H9 (cell line): ENCODE data around the gene CD81. TPM values are rescaled to one million over a fixed set of nuclear protein-coding genes. Genes with fewer than 3 reads are reported as not detected.
"Not testable (repeated sequence)": the region's sequence is repeated elsewhere in the genome, so short reads cannot be mapped to it uniquely, and the experiment has no call there.

Experiments
- DNase-seq: peaks from one replicate; pipeline ENCODE4 v3.0.0-alpha.2; 2017
- H2AFZ ChIP-seq: one replicate; pipeline ENCODE4 v1.6.1; 2013; ENCODE audit warnings: mild to moderate bottlenecking, low read length, control low read depth, moderate library complexity
- H2AK5ac ChIP-seq: 2 replicates; pipeline ENCODE4 v1.6.1; 2013; ENCODE audit warnings: low read length, control low read depth, mixed read lengths; ENCODE audit not compliant: insufficient read length
- H2BK120ac ChIP-seq: one replicate; pipeline ENCODE4 v1.6.1; 2013; ENCODE audit warnings: low read depth, mild to moderate bottlenecking, low read length, control low read depth, inconsistent platforms; ENCODE audit not compliant: poor library complexity, severe bottlenecking
- H2BK12ac ChIP-seq: 2 replicates; pipeline ENCODE4 v1.6.1; 2013; ENCODE audit warnings: low read length, control low read depth, mixed read lengths, low read depth; ENCODE audit not compliant: insufficient read length
- H2BK15ac ChIP-seq: 2 replicates; pipeline ENCODE4 v1.6.1; 2013; ENCODE audit warnings: low read depth, low read length, control low read depth
- H2BK20ac ChIP-seq: one replicate; pipeline ENCODE4 v1.6.1; 2013; ENCODE audit warnings: low read depth, mild to moderate bottlenecking, low read length, control low read depth, inconsistent platforms; ENCODE audit not compliant: poor library complexity, severe bottlenecking
- H2BK5ac ChIP-seq: 2 replicates; pipeline ENCODE4 v1.6.1; 2013; ENCODE audit warnings: low read length, control low read depth, mixed read lengths; ENCODE audit not compliant: insufficient read length
- H3K14ac ChIP-seq: 2 replicates; pipeline ENCODE4 v1.6.1; 2013; ENCODE audit warnings: low read length, control low read depth; ENCODE audit not compliant: insufficient read depth
- H3K18ac ChIP-seq: 2 replicates; pipeline ENCODE4 v1.6.1; 2013; ENCODE audit warnings: low read depth, mild to moderate bottlenecking, mixed read lengths, low read length, control low read depth; ENCODE audit not compliant: insufficient read length
- H3K23ac ChIP-seq: 2 replicates; pipeline ENCODE4 v1.6.1; 2013; ENCODE audit warnings: low read length, control low read depth, mixed read lengths, low read depth; ENCODE audit not compliant: insufficient read length
- H3K23me2 ChIP-seq: 2 replicates; pipeline ENCODE4 v1.6.1; 2013; ENCODE audit warnings: low read depth, mild to moderate bottlenecking, mixed read lengths, low read length, control low read depth; ENCODE audit not compliant: insufficient read length, poor library complexity, severe bottlenecking
- H3K27ac ChIP-seq: 2 replicates; pipeline ENCODE4 v1.5.1; 2013; ENCODE audit warnings: low read length, control low read depth, mixed read lengths, low read depth; ENCODE audit not compliant: insufficient read length
- H3K27me3 ChIP-seq: 2 replicates; pipeline ENCODE4 v1.6.1; 2013; ENCODE audit warnings: low read length, control low read depth, inconsistent platforms; ENCODE audit not compliant: insufficient read depth
- H3K4ac ChIP-seq: 2 replicates; pipeline ENCODE4 v1.6.1; 2013; ENCODE audit warnings: low read depth, mild to moderate bottlenecking, control low read depth, inconsistent platforms, low read length, moderate library complexity
- H3K4me1 ChIP-seq: 2 replicates; pipeline ENCODE4 v1.6.1; 2013; ENCODE audit warnings: low read length, control low read depth, inconsistent platforms; ENCODE audit not compliant: insufficient read depth
- H3K4me2 ChIP-seq: 2 replicates; pipeline ENCODE4 v1.6.1; 2013; ENCODE audit warnings: low read length, control low read depth, mixed read lengths; ENCODE audit not compliant: insufficient read length, insufficient read depth
- H3K56ac ChIP-seq: 2 replicates; pipeline ENCODE4 v1.6.1; 2013; ENCODE audit warnings: low read depth, mild to moderate bottlenecking, mixed read lengths, low read length, control low read depth; ENCODE audit not compliant: insufficient read length
- H3K79me1 ChIP-seq: 2 replicates; pipeline ENCODE4 v1.6.1; 2013; ENCODE audit warnings: low read depth, mild to moderate bottlenecking, moderate library complexity, low read length, control low read depth, inconsistent platforms; ENCODE audit not compliant: insufficient read depth, poor library complexity, severe bottlenecking
- H3K79me2 ChIP-seq: 2 replicates; pipeline ENCODE4 v1.6.1; 2013; ENCODE audit warnings: low read length, control low read depth, inconsistent platforms; ENCODE audit not compliant: insufficient read depth
- H3K9ac ChIP-seq: 2 replicates; pipeline ENCODE4 v1.6.1; 2013; ENCODE audit warnings: low read length, control low read depth, mixed read lengths; ENCODE audit not compliant: insufficient read length; ENCODE audit errors: extremely low read depth
- H3K9me3 ChIP-seq: one replicate; pipeline ENCODE4 v1.6.1; 2013; ENCODE audit warnings: low read depth, low read length, inconsistent platforms; ENCODE audit not compliant: control insufficient read depth
- H3T11ph ChIP-seq: one replicate; pipeline ENCODE4 v1.6.1; 2013; ENCODE audit warnings: mild to moderate bottlenecking, low read length, control low read depth, inconsistent platforms
- H4K20me1 ChIP-seq: one replicate; pipeline ENCODE4 v1.6.1; 2013; ENCODE audit not compliant: control insufficient read depth, insufficient read length, insufficient read depth
- H4K5ac ChIP-seq: 2 replicates; pipeline ENCODE4 v1.6.1; 2013; ENCODE audit warnings: low read depth, mild to moderate bottlenecking, mixed read lengths, low read length, control low read depth; ENCODE audit not compliant: insufficient read length
- H4K8ac ChIP-seq: replicated peaks from 2 replicates; pipeline ENCODE4 v1.6.1; 2013; ENCODE audit warnings: low read length, control low read depth, mixed read lengths, low read depth; ENCODE audit not compliant: insufficient read length
- H4K91ac ChIP-seq: 2 replicates; pipeline ENCODE4 v1.6.1; 2013; ENCODE audit warnings: low read depth, mild to moderate bottlenecking, moderate library complexity, mixed read lengths, low read length, control low read depth; ENCODE audit not compliant: insufficient read length
- H3K27ac Mint-ChIP-seq, 3 experiments: 2 replicates in 2 of 3; 3 replicates in 1 of 3; pipeline ENCODE4 v1.8.0; 2020 to 2021; ENCODE audit warnings: mixed read lengths in 3 of 3, mild to moderate bottlenecking in 1 of 3, moderate library complexity in 1 of 3
- H3K27me3 Mint-ChIP-seq: 2 replicates; pipeline ENCODE4 v1.8.0; 2021; ENCODE audit warnings: low read depth, mild to moderate bottlenecking, moderate library complexity, mixed read lengths
- H3K36me3 Mint-ChIP-seq, 3 experiments: 2 replicates in 2 of 3; 3 replicates in 1 of 3; pipeline ENCODE4 v1.8.0; 2020 to 2021; ENCODE audit warnings: low read depth in 3 of 3, mixed read lengths in 3 of 3; ENCODE audit not compliant: insufficient read depth in 1 of 3
- H3K4me1 Mint-ChIP-seq, 2 experiments: 2 replicates each; pipeline ENCODE4 v1.8.0; 2020; ENCODE audit warnings: mixed read lengths in 2 of 2
- H3K4me3 Mint-ChIP-seq, 2 experiments: 2 replicates in 1 of 2; 3 replicates in 1 of 2; pipeline ENCODE4 v1.8.0; 2020 to 2021; ENCODE audit warnings: mild to moderate bottlenecking in 2 of 2, mixed read lengths in 2 of 2, moderate library complexity in 1 of 2
- H3K9me3 Mint-ChIP-seq, 2 experiments: 2 replicates in 1 of 2; 3 replicates in 1 of 2; pipeline ENCODE4 v1.8.0; 2020; ENCODE audit warnings: mild to moderate bottlenecking in 2 of 2, mixed read lengths in 2 of 2, moderate library complexity in 1 of 2
- CTCF ChIP-seq: fragments of 200-600 bp; sonication (generic); conservative IDR thresholded peaks from 3 replicates; pipeline ENCODE4 v1.8.0; 2021; ENCODE audit warnings: antibody characterized with exemption, mild to moderate bottlenecking
- WGBS: extraction: QIAGEN DNeasy Blood & Tissue Kit; methylation state at CpG from one replicate; pipeline ENCODE4 v1.1.7; 2013; ENCODE audit warnings: missing lambda C conversion rate, low lambda C conversion rate, mixed read lengths; ENCODE audit not compliant: insufficient read length; ENCODE audit errors: extremely low coverage; 5-methylcytosine and 5-hydroxymethylcytosine counted together
- total RNA-seq: library from RNA; stranded (reverse); gene quantifications from 2 replicates; pipeline ENCODE4 v1.2.1, GENCODE V29; 2021

The CD81 gene
- total RNA-seq, 1 experiment from 2014 or later, result 246 TPM

DNA sequence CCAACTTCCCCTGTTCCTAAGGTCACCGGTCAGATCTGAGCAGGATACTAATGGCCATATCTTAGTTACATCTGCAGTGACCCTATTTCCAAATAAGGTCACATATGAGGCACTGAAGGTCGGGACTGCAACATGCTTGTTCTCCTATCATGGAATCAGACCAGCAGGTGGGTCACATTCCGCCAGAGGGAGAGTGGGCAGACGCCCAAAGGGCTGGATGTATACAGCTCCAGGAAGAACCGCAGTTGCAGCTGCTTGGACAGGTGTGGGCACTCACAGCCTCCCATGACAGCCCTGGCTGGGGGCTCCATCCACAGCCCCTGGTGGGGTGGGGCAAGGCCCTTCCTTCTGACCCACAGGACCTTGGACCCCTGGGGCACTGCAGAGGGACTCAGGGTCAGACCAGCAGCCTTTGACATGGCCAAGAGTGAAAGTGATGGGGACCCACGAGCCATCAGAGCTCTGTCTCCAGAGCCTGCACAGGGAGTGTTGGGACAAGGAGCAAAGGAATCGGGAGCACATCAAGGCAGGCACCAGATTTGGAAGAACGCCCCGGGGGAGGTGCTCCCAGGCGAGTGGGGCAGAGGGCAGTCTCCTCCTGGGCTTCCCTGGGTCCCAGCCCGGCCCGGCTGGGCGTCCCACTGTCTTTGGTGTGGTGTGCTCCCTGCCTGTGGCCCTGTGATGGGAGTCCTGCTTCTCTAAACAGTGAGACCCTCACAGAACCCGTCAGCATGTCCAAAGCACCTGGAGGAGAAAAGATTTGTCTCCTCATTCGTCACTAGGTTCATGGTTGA lies 13.3 kb upstream of the CD81 start:
- no peak overlapping the region for H3K18ac ChIP-seq
- no peak overlapping the region for H4K8ac ChIP-seq
- no peak overlapping the region for H3T11ph ChIP-seq
- no peak for TF ChIP-seq CTCF
- no peak overlapping the region for H3K4ac ChIP-seq
- H3K56ac ChIP-seq, result no peak overlapping the region
- H3K79me1 ChIP-seq, result no peaks in the 10 kb centered on the region
- no peaks in the 10 kb centered on the region for H3K4me1 ChIP-seq
- no peaks in the 10 kb centered on the region; a peak in 1 of 5 replicates for H3K9me3 Mint-ChIP-seq
- H4K5ac ChIP-seq, result no peak overlapping the region
- H3K27ac ChIP-seq, result no peak overlapping the region
- H3K23ac ChIP-seq, result no peak overlapping the region
- no peaks in the 10 kb centered on the region for H3K79me2 ChIP-seq
- no peak overlapping the region for H2BK20ac ChIP-seq
- no CpG with 5 or more reads among the region's 15 CpGs for WGBS
- H3K4me2 ChIP-seq, result no peak overlapping the region
- H2BK12ac ChIP-seq, result no peak overlapping the region
- no peak for DNase-seq
- H2AK5ac ChIP-seq, result no peak overlapping the region
- H3K27me3 Mint-ChIP-seq, result peaks cover 12% of the 10 kb centered on the region
- H3K36me3 Mint-ChIP-seq, result peaks cover 0 to 2% (median 0%) of the 10 kb centered on the region in 3 experiments; a peak in 1 of 7 replicates
- H3K23me2 ChIP-seq, result no peaks in the 10 kb centered on the region
- no peaks in the 10 kb centered on the region for H3K9me3 ChIP-seq
- no peak overlapping the region for H2AFZ ChIP-seq
- H3K27ac Mint-ChIP-seq, result no peak overlapping the region
- H3K4me3 Mint-ChIP-seq, result no peak overlapping the region
- no peak overlapping the region for H3K14ac ChIP-seq
- no peaks in the 10 kb centered on the region for H4K20me1 ChIP-seq
- H2BK120ac ChIP-seq, result no peak overlapping the region
- H3K9ac ChIP-seq, result no peak overlapping the region
- no peaks in the 10 kb centered on the region for H3K27me3 ChIP-seq
- 0 out of 4 replicates have a peak, but pooled peaks cover 0 to 2% of the 10 kb centered on the region in 2 experiments for H3K4me1 Mint-ChIP-seq
- no peak overlapping the region for H4K91ac ChIP-seq
- H2BK15ac ChIP-seq, result no peak overlapping the region
- H2BK5ac ChIP-seq, result no peak overlapping the region

GRCh38 chr11:2364386-2364785 lies 12.7 kb upstream of the CD81 start:
- not testable (repeated sequence) for H2AFZ ChIP-seq, H2BK5ac ChIP-seq, H3K4me1 Mint-ChIP-seq, H2BK120ac ChIP-seq, H3K4me1 ChIP-seq, H3K27me3 ChIP-seq, H4K8ac ChIP-seq, H3K79me2 ChIP-seq, H3K9me3 Mint-ChIP-seq, H3K23me2 ChIP-seq, H3K56ac ChIP-seq, H3K27ac ChIP-seq, H2BK12ac ChIP-seq, H4K91ac ChIP-seq, H2BK15ac ChIP-seq, H3K9me3 ChIP-seq, H4K20me1 ChIP-seq, DNase-seq, H3K79me1 ChIP-seq, H3K4me2 ChIP-seq, H3K9ac ChIP-seq, H3K23ac ChIP-seq, H3K14ac ChIP-seq, H3K36me3 Mint-ChIP-seq, H3T11ph ChIP-seq, H3K18ac ChIP-seq, H2AK5ac ChIP-seq, H2BK20ac ChIP-seq, H4K5ac ChIP-seq, H3K4me3 Mint-ChIP-seq, H3K4ac ChIP-seq, H3K27ac Mint-ChIP-seq
- WGBS, result no CpG with 5 or more reads among the region's 12 CpGs
- H3K27me3 Mint-ChIP-seq, result peaks cover 12% of the 10 kb centered on the region
